NCI-H2227 treated with DMSO at 0.1 percent for 48 hours (cell line): Measurements from ENCODE around the gene CPS1.

Experiments used
- DNase-seq: peaks from one replicate; lab custom pipeline; 2025; lab: John Stamatoyannopoulos, UW

CPS1 gene

DNA sequence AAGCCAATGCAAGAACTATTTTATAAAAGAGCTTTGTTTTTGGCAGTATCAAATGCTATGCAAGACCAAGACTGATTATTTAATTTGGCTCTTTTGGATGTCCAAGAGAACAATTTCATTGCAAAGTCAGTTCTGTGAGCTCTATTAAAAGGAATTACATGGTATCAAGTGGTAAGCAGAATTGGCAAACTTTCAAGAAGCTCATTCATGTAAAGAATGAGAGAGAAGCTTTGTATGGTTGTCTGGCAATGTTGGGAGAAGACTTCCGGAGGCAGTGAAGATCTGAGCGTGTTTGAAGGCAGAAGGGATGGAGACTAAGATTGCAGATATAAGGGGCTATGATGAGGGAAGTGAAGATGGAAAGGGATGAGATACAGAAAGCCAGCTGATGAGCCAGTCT lies 49.6 kb downstream of the CPS1 start:
- DNase-seq: no peak

DNA sequence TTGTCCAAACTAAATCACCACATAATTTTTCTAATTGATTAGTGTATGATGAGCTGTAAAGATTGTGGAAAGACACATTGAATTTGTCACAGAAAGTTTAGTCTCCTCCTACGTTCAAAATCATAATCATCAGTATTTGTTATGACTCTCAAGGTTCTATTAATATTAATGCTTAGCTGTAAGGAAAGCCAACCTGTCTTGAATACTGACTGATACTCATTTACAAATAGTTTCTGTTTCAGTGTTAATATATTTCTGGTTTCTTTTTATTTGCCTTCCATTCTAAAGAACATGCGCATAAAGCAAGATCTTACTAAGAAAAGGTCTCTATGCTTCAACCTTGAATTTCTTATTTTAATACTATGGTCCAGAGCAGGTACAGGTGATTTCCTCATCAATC lies 55.1 kb downstream of the CPS1 start:
- no peak for DNase-seq

DNA sequence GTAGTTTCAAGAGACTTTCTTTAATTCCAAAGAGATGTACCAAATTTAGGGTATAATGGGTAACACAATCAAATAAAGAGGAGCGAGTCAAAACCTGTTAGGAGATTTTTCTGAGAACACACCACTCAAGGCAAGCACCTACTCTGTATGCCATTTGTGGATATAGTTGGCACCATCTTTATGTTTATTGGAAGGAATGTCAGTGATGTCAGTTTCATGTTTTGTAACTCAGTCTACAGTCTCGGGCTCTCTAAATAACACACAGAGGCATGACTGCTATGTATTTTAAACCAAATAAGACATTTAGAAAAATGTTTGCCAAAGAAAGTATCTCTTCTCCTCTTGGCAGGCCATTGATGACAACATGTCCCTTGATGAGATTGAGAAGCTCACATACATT lies 59.7 kb downstream of the CPS1 start:
- no peak for DNase-seq

DNA sequence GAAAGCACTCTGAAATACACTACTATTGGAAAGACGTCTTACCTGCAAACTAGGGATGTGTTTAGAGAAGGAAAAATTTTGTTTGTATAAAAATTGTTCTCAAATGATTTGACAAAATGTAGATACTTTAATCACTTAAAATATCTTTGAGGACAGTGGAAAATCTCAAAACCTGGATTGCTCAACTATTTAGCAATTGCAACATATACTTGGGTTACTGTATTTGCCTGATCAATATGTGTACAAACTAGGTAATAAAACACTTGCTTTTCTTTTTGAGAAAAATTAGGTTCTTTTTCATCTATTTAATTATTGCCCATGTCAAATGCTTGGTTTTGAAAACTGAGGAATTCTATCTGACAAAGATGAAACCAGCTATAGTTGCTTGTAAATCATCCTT lies 60.9 kb downstream of the CPS1 start:
- DNase-seq: no peak

DNA sequence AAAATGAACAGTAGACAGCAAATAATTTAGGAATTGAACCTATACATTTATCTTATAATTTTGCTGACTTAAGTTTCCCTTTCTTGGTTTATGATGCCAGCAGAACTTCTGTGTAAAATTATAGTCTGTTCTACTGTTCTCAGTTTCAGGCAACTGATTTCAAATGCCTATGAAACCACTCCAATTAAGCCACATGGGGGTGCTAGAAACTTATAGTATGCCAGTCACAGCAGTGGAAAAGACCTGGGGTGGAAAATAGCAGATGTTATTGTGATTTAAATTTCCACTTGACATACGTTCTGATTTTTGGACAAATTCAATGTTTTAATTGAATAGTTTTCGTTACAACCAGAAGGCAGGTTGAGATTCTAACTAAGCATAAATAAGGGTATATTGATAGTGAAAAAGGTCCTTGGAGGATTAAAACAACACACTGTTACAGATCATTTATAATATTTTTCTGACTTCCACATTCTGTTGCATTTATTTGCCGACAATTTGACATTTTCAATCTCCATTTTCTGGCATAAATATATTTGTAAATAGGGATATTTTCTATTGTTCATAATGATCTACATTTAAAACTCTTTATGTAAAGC lies 61.4 kb downstream of the CPS1 start:
- DNase-seq: peak; percentile 88

DNA sequence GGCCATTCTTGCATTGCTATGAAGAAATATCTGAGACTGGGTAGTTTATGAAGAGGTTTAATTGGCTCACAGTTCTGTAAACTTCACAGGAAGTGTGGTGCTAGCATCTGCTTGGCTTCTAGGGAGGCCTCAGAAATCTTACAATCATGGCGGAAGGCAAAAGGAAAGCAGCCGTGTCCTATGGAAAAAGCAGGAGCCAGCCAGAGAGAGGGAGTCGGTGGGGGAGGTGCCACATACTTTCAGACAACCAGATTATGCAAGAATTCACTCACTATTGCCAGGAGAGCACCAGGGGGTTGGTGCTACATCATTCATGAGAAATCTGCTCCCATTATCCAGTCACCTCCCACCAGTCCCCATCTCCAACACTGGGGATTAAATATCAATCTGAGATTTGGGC lies 64.1 kb downstream of the CPS1 start:
- no peak for DNase-seq

DNA sequence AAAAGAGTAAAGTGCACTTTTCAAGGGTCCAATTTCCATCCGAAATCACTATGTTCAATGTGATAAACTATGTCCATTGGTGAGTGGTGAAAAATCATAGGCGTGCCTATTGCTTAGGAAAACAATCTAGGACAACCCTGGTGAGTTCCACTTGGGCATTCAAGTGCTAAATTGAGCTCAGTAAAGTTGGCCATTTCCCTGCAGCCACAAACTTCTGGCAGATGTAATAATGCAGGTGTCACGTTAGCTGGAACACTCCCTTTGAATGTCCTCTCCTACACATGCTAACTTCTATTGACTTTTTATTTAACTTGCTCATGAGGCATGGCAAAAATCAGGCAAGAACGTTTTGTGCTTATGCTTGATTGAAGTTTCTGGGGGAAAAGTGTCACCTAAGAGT lies 67.1 kb downstream of the CPS1 start:
- peak; percentile 9 for DNase-seq

DNA sequence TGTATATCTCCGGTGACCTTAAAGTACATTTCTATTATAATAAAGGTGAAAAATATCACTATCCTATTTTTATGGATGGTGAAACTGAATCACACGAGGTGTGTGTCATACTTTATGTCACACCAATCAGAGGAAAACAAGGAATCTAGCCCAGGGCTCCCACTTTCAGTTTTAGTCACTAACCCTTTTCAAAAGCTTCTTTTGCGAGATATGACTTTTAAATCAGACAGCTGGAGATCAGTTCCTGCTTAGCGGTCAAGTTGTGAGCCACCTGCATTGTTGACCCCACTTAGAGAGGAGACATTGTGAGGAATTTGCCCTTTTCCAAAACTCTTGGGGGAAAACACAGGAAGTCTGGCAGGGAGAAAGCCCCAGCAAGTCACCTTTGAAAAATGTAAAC lies 70.5 kb downstream of the CPS1 start:
- no peak for DNase-seq

DNA sequence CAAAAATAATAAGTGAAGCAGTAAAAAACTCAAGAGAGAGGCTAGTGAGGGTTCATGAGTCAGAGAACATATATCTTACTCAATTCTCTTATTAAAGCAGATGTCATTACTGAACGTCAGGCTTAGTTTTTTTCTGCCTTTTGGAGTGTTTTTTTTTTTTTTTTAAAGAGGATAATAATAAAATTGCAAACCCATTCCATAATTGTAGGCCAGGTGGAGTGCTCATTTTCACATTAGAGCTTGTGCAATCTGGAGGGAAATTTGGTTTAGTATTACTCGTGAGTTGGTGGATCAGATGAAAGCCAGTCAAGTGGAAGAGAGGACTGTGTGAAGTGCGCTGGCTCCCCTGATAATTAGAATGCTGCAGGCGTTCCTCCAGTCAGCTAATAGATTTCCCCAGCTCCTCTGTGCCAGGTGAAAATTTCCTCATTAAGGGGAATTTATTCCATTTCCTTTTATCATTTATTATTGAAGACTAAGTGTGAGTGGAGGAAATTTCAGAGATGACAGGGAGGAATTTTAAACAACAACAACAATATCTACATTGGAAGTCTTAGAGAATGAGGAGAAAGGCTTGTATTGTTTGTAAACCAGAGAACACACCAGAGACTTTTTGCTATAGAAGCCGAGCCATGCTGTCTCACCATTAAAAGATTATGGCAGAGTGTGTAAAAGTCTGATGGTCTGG lies 74.6 kb downstream of the CPS1 start:
- peak; percentile 98 for DNase-seq

DNA sequence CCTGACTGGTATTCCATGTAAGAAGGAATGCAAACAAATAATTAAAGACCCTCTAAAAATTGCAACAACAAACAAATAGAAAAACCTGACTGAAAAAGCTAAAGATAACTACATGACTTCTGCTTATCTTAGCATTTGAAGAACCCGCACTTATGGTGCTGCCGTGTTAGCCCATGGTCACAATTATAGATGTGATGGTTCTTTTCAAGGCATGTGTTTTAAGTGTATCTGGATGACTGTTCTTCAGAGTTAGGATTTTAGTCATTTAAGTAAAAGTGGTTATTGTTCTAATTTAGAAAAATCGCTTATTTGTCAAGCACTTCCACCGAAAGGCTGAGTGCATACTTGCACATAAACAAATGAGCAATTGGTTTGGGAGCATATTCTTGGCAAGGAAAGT lies 77.3 kb downstream of the CPS1 start:
- no peak for DNase-seq

DNA sequence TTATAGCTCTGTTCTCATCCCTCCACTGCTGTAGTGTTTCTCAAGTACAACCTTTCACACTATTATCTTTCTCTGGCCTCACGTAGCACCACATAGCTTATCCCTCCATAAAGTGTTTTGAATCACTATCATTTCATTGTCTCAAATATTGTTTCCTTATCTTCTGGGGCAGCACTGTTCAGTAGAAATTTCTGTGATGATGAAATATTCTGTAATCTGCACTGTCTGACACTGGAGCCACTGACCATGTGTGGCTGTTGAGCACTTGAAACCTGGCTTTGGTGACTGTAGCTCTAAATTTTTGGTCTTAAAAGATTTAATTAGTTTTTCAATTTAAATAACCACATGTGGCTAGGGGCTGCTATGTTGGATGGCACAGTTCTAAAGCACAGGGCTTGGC lies 78.9 kb downstream of the CPS1 start:
- no peak for DNase-seq

DNA sequence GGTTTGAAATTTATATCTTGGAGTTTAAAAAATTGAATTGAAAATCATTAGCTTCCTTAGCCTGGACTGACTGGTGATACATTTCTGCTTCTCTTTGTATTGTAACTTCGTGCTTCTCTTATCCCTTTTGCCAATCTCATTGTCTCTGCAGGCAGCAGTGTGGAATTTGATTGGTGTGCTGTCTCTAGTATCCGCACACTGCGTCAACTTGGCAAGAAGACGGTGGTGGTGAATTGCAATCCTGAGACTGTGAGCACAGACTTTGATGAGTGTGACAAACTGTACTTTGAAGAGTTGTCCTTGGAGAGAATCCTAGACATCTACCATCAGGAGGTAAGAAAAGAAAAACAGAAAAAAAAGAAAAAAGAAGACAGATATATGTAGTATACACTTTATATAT lies 85.9 kb downstream of the CPS1 start:
- no peak for DNase-seq

DNA sequence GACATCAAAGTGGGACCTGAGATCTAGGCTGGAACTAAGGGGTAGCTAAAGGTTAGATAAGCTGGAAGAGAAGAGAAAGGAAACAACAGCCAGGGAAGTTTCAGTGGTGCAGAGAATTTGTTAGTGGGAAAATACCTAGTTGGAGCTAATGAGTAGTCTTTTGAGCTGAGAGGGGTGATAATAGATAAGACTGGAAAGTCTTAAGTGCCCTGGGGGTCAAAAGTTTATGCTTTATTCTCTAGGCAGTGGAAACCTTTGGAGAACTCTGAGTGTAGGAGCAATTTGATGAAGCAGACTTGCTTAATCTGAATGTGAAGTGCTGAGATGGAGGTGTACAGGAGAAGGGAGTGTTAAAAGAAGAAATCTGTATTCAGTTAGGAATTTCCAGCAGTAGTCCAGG lies 90.8 kb downstream of the CPS1 start:
- DNase-seq: no peak

DNA sequence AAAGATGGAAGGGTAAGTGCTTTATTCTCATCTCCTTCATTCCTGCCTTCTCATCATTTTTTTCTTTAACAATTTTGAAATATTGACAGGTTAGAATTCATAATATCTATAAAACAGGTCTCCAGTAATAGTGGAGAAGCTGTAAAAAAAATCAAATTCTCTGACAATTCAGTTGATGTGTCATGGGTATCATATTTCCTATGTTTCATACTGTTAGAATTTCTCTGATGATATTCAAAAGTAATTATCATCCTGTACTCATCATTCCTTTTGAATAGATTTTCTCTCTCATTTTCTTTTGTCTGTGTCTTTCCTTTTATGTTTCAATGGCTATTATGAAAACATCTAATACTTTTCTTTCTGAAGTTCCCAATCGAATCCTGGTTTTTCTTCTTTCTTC lies 97.7 kb downstream of the CPS1 start:
- no peak for DNase-seq

DNA sequence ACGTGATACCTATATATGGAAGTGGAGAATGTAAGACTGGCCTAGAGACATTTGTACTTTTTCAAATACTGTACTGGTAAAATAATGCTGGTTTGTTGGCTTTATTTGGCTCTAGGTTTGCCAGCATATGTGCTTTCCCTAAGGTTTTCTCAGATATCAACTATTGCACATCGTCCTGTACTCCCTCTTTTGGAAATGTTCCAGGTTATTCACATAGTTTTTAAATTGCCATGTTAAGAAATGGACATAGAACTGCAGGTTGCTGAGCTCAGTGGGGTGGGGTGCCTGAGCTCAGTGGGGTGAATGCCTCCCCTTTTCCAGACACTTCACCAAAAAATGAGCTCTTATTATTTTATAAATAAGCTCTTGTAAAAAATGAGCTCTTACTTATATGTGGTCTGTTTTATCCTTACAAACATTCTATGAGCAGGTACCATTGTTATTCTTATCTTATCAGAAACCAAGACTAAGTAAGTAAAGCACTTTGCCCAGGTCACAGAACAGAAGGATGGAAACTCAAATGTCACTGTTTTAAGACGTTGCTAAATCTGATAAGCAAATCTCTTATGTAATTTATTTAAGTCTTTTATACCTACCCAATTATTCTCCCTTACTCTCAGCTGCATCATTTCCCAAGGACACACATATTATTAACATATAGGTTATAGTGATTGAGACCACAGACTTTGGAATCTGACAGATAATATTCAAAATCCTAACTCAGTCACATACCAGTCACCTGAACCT lies 99.0 kb downstream of the CPS1 start:
- DNase-seq: no peak

DNA sequence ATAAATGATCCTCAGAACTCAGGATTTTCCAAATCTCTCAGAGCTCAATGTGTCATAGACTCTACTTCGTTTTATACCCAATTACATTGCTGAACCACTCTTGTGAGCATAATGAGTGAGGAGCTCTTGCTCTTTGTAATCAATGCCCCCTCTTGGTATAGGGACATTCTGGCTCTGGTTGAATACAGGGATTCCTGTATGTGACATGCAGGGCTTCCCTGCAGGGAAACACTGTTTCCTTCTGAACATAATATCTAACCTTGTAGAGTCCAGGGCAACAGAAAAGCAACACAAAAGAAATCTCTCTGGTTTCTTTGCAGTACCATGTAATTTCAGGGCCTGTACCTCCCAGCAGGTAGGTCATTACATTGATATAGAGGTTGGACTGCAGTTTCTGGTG lies 101.5 kb downstream of the CPS1 start:
- DNase-seq: peak; percentile 95

DNA sequence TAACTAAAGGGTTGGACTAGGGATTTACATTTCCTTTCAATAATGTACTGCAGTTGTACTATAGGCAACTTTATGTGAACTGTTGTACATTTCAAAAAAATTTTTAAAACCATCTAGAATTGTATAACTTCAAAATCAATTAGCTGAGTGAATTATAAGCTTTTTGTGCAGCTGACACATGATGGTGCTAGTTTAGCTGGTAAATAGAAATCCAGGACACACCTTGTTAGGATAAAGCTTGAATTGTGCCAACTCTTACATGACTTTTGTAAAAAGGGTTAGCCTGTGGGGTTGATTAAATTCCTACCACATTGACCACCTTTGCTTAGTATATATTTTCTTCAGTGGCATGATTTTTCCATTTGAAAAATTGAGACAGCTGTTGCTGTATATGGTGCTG lies 104.4 kb downstream of the CPS1 start:
- DNase-seq: no peak

DNA sequence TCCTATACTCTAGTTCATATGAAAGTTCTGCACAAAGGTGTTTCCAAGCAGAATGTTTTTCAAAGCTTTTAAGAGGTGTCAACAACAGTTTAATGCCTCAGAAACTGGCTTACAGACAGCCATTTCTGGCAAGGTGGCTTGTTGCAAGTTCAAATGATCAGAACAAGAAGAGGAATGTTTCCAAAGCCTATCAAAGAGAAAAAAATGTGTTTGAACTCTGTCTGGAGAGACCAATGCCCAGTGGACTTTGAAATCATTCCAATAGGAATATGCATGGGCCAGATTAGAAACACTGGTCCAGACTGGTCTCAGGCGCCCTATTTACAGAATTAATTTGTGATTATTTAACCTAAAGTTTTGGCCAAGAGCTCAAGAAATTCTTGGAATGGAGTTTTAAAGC lies 106.2 kb downstream of the CPS1 start:
- DNase-seq: no peak

DNA sequence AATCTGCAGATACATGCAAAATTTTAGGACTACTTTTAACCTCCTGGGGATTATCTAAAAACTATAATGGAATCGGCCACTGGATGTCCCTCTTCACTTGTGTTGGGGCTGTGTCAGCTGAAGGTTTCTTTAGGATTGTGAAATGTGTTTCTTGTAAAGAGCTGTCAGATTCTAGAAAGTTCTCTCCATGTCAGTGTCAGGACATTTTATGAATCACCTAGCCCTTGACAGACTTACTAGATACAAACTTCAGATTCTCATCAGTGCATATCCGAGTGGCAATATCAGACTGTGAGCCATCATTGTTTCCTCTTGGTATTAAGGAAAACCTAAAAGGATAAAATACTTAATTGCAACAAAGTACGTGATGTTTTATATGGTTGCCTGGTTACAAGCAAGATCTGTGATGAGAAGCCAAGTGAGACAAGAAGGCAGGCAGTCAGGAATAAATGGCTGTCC lies 107.3 kb downstream of the CPS1 start:
- DNase-seq: peak; percentile 11

DNA sequence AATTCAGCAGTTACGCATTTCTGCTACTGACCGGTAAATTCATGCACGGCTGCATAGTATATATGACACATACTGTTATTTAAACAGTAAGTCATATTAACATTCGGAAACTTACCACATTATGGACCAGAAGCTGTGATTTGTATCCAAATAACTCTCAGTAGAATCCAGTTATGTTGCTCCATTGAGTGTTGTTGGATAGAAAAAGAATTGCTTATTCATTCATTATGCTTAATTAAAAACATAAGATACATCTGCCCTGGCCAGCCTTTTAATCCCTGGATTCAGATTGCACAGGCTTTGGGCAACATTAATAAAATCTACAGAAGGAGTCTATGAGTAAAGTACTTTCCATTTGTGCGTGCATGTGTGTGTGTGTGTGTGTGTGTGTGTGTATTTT lies 111.3 kb downstream of the CPS1 start:
- no peak for DNase-seq

DNA sequence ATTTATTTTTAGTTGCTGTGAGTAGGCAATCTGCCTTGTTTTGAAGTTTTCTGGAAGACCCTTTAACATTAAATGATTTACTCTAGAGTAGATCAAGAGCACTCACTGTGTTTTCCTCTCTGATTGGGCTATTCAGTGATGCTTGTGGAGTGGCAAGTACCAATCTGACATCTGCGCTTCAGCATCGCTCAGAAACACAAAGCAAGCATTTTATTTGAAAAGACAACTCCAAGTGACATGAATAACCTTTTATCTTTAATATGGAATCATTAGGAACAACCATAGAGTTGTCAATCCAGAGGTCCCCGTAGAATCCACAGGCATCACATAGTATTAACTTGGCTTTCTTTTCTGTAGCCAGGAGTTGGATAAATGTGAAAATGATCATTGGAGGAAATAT lies 114.7 kb downstream of the CPS1 start:
- DNase-seq: peak; percentile 72

DNA sequence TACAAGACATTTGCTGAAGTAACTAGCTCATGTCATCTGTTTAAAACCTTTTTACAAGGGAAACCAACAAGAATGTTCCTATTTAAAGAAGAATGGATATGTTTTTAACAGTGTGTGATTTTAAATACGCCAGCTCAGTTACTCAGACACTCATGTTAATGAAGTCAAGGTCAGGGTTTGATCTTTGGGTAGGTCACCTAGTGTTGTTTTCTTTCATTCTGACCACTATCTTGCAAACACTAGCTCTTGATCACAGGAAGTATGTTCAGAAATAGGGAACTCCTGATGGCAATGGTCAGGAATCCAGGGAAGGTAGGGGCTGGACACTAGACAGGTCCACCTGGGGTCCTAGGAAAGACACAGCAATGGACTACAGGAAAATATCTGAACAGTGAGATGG lies 116.7 kb downstream of the CPS1 start:
- DNase-seq: no peak

DNA sequence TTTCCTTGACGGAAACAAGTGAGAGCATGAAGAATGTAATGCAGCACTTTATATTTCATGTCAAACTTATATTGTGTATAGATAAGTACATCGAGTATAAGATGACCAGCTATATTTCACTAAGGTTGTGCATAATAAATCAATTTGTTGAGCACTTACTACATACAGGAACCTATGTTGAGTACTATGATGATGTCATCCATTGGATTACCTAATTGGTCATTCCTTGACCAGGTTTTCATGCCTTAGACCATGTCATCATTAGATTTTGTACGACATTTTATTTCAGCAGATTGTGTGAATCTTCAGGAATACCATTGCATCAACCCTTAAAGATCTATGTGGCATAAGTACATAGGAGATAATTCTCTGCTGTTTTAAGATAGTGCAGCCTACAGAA lies 119.7 kb downstream of the CPS1 start:
- DNase-seq: no peak

DNA sequence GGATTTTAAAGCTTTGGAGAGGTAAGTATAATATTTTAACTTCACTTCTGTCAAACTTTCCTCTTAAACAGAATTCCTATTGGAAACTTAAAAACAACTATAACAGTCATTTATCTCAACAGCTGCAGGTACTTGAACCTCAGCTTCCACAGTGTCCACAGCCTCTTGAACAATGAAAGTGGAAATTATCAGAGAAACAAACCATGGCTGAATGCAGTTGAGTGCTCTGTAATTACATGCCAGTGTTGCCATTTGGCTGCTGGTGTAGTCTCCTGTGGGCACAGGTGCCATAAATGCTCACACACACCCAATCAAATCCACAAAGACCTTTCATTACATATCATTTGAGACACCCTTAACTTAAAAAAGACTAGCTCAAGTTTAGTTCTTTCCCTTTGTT lies 125.1 kb downstream of the CPS1 start:
- DNase-seq: peak; percentile 99
